Parathyroid adenoma (tissue), 2 donors: ENCODE results near the gene MAP2K6.

Experiments
- H2AFZ ChIP-seq: fragments of 300-600 bp; sonication (generic); one replicate; pipeline ENCODE4 v1.7.0; 2017; ENCODE audit warnings: antibody characterized with exemption, mild to moderate bottlenecking
- H3K27ac ChIP-seq: fragments of 300-600 bp; sonication (generic); one replicate; pipeline ENCODE4 v1.7.0; 2017
- H3K27me3 ChIP-seq: fragments of 300-600 bp; sonication (generic); one replicate; pipeline ENCODE4 v1.7.0; 2017; ENCODE audit warnings: low read length; ENCODE audit not compliant: control insufficient read depth, insufficient read depth
- H3K36me3 ChIP-seq: fragments of 300-600 bp; sonication (generic); one replicate; pipeline ENCODE4 v1.7.0; 2017; ENCODE audit warnings: low read length; ENCODE audit not compliant: control insufficient read depth, insufficient read depth
- H3K4me1 ChIP-seq: fragments of 300-600 bp; sonication (generic); one replicate; pipeline ENCODE4 v1.7.0; 2017; ENCODE audit warnings: control low read depth
- H3K4me2 ChIP-seq: fragments of 300-600 bp; sonication (generic); one replicate; pipeline ENCODE4 v1.7.0; 2017; ENCODE audit warnings: low read length
- H3K4me3 ChIP-seq: fragments of 300-600 bp; sonication (generic); one replicate; pipeline ENCODE4 v1.7.0; 2017; ENCODE audit warnings: low read depth, low read length
- H3K79me2 ChIP-seq: fragments of 300-600 bp; sonication (generic); one replicate; pipeline ENCODE4 v1.7.0; 2017; ENCODE audit warnings: control low read depth
- H3K9ac ChIP-seq: fragments of 300-600 bp; sonication (generic); one replicate; pipeline ENCODE4 v1.7.0; 2017; ENCODE audit warnings: mild to moderate bottlenecking
- H3K9me3 ChIP-seq: fragments of 300-600 bp; sonication (generic); one replicate; pipeline ENCODE4 v1.7.0; 2017; ENCODE audit warnings: low read length; ENCODE audit not compliant: control insufficient read depth
- TF ChIP-seq, protein P1 (sequence below): fragments of 300-600 bp; sonication (generic); IDR thresholded peaks from one replicate; pipeline ENCODE4 v1.7.0; 2017; ENCODE audit warnings: antibody characterized with exemption, mild to moderate bottlenecking
- donor health status: primary hyperparathyroidism.

The MAP2K6 gene

DNA sequence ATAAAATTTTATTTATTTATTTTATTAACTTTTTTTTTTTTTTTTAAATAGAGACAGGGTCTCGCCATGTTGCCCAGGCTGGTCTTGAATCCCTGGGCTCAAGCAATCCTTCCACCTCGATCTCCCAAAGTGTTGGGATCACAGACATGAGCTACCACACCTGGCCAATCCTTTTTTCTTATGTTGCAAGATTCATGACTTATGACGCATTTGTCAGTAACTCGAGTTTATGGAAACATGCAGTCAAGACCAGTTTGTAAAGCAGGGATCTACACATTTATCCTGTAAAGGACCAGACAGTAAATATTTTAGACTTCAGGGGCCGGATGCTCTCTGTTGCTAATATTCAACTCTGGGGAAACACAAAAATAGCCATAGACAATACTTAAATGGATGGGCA lies 9.4 kb upstream of the MAP2K6 start:
- Histone ChIP-seq H3K9me3 (no peaks in the 10 kb centered on the region), H2AFZ (no peak overlapping the region), H3K4me3 (no peak overlapping the region), H3K27me3 (no peaks in the 10 kb centered on the region), H3K4me1 (no peaks in the 10 kb centered on the region), H3K4me2 (no peak overlapping the region), H3K27ac (no peak overlapping the region), H3K9ac (no peak overlapping the region), H3K36me3 (no peaks in the 10 kb centered on the region), H3K79me2 (no peaks in the 10 kb centered on the region)
- TF ChIP-seq, protein P1, sequence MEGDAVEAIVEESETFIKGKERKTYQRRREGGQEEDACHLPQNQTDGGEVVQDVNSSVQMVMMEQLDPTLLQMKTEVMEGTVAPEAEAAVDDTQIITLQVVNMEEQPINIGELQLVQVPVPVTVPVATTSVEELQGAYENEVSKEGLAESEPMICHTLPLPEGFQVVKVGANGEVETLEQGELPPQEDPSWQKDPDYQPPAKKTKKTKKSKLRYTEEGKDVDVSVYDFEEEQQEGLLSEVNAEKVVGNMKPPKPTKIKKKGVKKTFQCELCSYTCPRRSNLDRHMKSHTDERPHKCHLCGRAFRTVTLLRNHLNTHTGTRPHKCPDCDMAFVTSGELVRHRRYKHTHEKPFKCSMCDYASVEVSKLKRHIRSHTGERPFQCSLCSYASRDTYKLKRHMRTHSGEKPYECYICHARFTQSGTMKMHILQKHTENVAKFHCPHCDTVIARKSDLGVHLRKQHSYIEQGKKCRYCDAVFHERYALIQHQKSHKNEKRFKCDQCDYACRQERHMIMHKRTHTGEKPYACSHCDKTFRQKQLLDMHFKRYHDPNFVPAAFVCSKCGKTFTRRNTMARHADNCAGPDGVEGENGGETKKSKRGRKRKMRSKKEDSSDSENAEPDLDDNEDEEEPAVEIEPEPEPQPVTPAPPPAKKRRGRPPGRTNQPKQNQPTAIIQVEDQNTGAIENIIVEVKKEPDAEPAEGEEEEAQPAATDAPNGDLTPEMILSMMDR, result no peak

DNA sequence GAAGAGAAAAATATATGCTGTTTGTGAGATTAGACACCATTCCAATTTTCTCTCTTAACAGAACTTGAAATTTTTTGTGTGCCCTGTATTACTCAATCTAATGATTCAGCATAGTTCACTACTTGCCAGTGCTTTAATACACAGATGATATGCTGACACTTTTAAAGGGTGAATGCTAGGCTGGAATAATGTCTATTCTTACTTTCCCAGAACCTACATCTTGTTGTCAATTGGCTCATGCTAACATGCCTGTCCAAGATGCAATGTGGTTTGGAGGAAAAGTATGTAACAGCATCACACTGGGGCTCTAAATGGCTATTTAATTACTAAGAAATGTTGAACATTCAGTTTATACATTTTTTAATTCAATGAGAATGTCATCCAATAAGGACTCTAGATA lies 7.6 kb upstream of the MAP2K6 start:
- H3K4me3 ChIP-seq, result no peak overlapping the region
- H3K9ac ChIP-seq, result no peak overlapping the region
- H3K27ac ChIP-seq, result no peak overlapping the region
- no peak overlapping the region for H2AFZ ChIP-seq
- H3K79me2 ChIP-seq, result no peaks in the 10 kb centered on the region
- no peaks in the 10 kb centered on the region for H3K36me3 ChIP-seq
- H3K4me1 ChIP-seq, result no peaks in the 10 kb centered on the region
- H3K4me2 ChIP-seq, result no peak overlapping the region
- TF ChIP-seq, protein P1, result no peak
- H3K27me3 ChIP-seq, result no peaks in the 10 kb centered on the region
- no peaks in the 10 kb centered on the region for H3K9me3 ChIP-seq

DNA sequence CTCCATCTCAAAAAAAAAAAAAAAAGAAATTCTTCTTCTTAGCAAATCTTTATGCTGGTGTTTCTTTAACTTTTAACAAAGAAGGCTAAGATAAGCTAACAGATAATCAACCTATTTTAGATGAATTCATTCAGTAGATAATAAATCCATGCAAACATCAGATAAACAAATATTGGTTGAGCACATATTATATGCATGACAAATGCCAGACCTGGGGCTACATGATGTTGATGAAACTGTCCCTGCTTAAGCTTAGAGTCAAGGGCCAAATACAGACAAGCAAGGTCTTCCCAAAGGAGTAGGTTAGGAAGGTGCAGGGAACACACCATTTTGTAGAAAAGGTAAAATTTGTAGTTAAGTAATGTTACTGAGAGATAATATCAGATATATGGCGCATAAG lies 6.7 kb upstream of the MAP2K6 start:
- Histone ChIP-seq H3K4me1 (no peaks in the 10 kb centered on the region), H3K4me2 (no peak overlapping the region), H3K9ac (no peak overlapping the region), H3K27ac (no peak overlapping the region), H2AFZ (no peak overlapping the region), H3K36me3 (no peaks in the 10 kb centered on the region), H3K27me3 (no peaks in the 10 kb centered on the region), H3K4me3 (no peak overlapping the region), H3K79me2 (no peaks in the 10 kb centered on the region), H3K9me3 (no peaks in the 10 kb centered on the region)
- TF ChIP-seq, protein P1, result no peak

DNA sequence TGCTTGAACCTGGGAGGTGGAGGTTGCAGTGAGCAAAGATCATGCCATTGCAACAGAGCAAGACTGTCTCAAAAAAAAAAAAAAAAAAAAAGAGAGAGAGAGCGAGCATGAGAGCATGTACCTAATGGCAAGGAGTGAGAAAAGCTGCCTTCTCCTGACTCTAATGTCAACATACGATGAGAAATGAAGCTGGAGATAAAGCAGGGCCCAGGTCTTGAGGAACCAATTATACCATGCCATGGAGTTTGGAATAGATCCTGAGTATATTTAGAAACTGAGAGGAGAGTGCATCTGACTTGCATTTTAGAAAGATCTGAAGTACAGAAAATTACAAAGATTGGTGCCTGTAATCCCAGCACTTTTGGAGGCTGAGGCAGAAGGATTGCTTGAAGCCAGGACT lies 3.8 kb upstream of the MAP2K6 start:
- H3K27me3 ChIP-seq, result no peaks in the 10 kb centered on the region
- H3K4me3 ChIP-seq, result no peak overlapping the region
- no peak overlapping the region for H3K27ac ChIP-seq
- TF ChIP-seq, protein P1, result no peak
- no peaks in the 10 kb centered on the region for H3K36me3 ChIP-seq
- H2AFZ ChIP-seq, result no peak overlapping the region
- H3K79me2 ChIP-seq, result no peaks in the 10 kb centered on the region
- no peak overlapping the region for H3K9ac ChIP-seq
- no peaks in the 10 kb centered on the region for H3K4me1 ChIP-seq
- H3K9me3 ChIP-seq, result no peaks in the 10 kb centered on the region
- no peak overlapping the region for H3K4me2 ChIP-seq

DNA sequence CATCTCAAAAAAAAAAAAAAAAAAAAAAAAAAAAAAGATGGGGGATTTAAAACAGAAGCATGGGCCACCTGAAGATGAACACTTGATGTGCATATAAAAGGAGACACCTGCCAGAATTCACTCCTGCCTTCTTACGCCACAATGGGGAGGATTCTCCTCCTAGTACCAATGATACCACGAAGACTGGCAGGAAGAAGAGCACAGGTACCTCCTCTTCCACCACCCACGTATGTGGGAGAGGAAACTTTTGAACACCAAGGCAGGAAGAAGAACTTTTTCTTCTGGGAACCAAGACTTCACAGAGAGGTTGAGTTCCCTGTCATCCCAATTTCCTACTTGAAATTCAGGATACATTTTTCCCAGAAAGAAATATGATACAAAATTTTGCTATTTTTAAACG lies 2.7 kb upstream of the MAP2K6 start:
- no peak overlapping the region for H3K9ac ChIP-seq
- no peak overlapping the region for H3K27ac ChIP-seq
- peak overlapping the region; percentile 31 for H2AFZ ChIP-seq
- H3K79me2 ChIP-seq, result no peaks in the 10 kb centered on the region
- no peak overlapping the region for H3K4me3 ChIP-seq
- H3K4me2 ChIP-seq, result no peak overlapping the region
- no peaks in the 10 kb centered on the region for H3K27me3 ChIP-seq
- H3K4me1 ChIP-seq, result no peaks in the 10 kb centered on the region
- H3K9me3 ChIP-seq, result no peaks in the 10 kb centered on the region
- TF ChIP-seq, protein P1, result no peak
- no peaks in the 10 kb centered on the region for H3K36me3 ChIP-seq
